Pericardium fibroblast (primary cell): ENCODE measurements around the gene PAGR1. TPM values are rescaled to one million over a fixed set of nuclear protein-coding genes. Genes with fewer than 3 reads are reported as not detected.

Experiments used
- total RNA-seq: library from RNA; depleted of rRNA; stranded (reverse); fragments of >200 nt; gene quantifications from 2 replicates; pipeline ENCODE4 v1.2.3, GENCODE V29; 2015

The PAGR1 gene
- total RNA-seq, result 19.0 and 28.3 TPM in 2 replicates

GRCh38 chr16:29815793-29816693 lies at the start of gene PAGR1:
TSS of gene PAGR1 (plus strand) at chr16:29816152. CDS start at chr16:29816526, 374 bp downstream.

GRCh38 chr16:29777576-29778350 lies 38.2 kb upstream of the PAGR1 start, which contains the start of gene ZG16:
TSS of gene ZG16 (plus strand) at chr16:29778256. CDS start at chr16:29779267, 1,011 bp downstream.

GRCh38 chr16:29790183-29790948 lies 25.6 kb upstream of the PAGR1 start, which contains the start of gene KIF22:
TSS of gene KIF22 (plus strand) at chr16:29790751. CDS start at chr16:29790760, 9 bp downstream.

GRCh38 chr16:29806099-29806579 lies 9.8 kb upstream of the PAGR1 start, which contains the start of gene MAZ:
TSS of gene MAZ (plus strand) at chr16:29806529. CDS start at chr16:29806702, 173 bp downstream.

GRCh38 chr16:29811896-29812665 lies 3.9 kb upstream of the PAGR1 start, which contains the start of gene PRRT2:
TSS of gene PRRT2 (plus strand) at chr16:29812193. CDS start at chr16:29813055, 862 bp downstream.

DNA sequence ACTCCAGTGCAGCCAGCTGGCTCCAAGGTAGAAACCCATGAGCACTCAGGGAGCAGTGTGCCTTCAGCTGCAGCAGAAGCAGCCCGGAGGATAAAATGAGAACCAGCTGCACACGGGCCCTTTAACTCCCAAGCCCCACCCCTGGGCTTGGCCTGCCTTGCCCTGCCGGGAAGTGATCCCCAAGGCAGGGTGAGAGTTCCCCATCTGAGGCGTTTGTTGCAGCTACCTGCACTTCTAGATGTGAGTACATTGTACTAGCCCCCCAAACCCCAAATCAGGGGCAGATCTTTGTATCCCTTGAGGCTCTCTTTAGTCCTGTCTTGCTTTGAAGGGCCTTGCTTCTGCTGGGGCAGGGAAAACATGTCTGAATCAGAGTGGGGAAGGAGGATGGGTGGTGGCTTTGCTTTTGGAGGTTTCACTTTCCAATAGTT lies 4.3 kb downstream of the PAGR1 start, which contains the start of gene MVP:
Gene MVP (plus strand): TSS at position 192 of the 431 bp plus-strand sequence. CDS start 10,088 bp downstream, outside the sequence.

GRCh38 chr16:29862884-29863668 lies 47.1 kb downstream of the PAGR1 start, which contains the start of gene CDIPT:
TSS of gene CDIPT (minus strand) at chr16:29863226. CDS start at chr16:29862857, 369 bp downstream.

Other genes starting within 250 kb of the PAGR1 start
- gene SPN, start 152.9 kb upstream of the PAGR1 start, total RNA-seq, result not detected in 2 replicates
- 76.7 and 105 TPM in 2 replicates for gene QPRT, start 137.0 kb upstream of the PAGR1 start, total RNA-seq
- not detected in 2 replicates for gene C16orf54, start 70.2 kb upstream of the PAGR1 start, total RNA-seq
- not detected in 2 replicates for gene ZG16, start 37.9 kb upstream of the PAGR1 start, total RNA-seq
- gene KIF22, start 25.4 kb upstream of the PAGR1 start, total RNA-seq, result 13.1 and 22.6 TPM in 2 replicates
- 173 and 200 TPM in 2 replicates for gene MAZ, start 9.6 kb upstream of the PAGR1 start, total RNA-seq
- 0.82 and 2.5 TPM in 2 replicates for gene PRRT2, start 4.0 kb upstream of the PAGR1 start, total RNA-seq
- 179 and 195 TPM in 2 replicates for gene MVP, start 4.3 kb downstream of the PAGR1 start, total RNA-seq
- gene CDIPT, start 47.1 kb downstream of the PAGR1 start, total RNA-seq, result 107 and 108 TPM in 2 replicates
- 26.8 and 30.0 TPM in 2 replicates for gene SEZ6L2, start 83.4 kb downstream of the PAGR1 start, total RNA-seq
- gene ASPHD1, start 84.3 kb downstream of the PAGR1 start, total RNA-seq, result 11.7 and 20.4 TPM in 2 replicates
- 6.2 and 10.0 TPM in 2 replicates for gene KCTD13, start 110.1 kb downstream of the PAGR1 start, total RNA-seq
- 92.3 and 112 TPM in 2 replicates for gene TMEM219, start 145.9 kb downstream of the PAGR1 start, total RNA-seq
- 31.2 and 44.5 TPM in 2 replicates for gene TAOK2, start 157.7 kb downstream of the PAGR1 start, total RNA-seq
- gene HIRIP3, start 179.5 kb downstream of the PAGR1 start, total RNA-seq, result 7.6 and 8.3 TPM in 2 replicates
- 28.7 and 33.6 TPM in 2 replicates for gene INO80E, start 180.1 kb downstream of the PAGR1 start, total RNA-seq
- 0.60 TPM in 1 of 2 replicates, not detected in the other for gene DOC2A, start 194.9 kb downstream of the PAGR1 start, total RNA-seq
- not detected in 2 replicates for gene C16orf92, start 207.0 kb downstream of the PAGR1 start, total RNA-seq
- gene TLCD3B, start 215.1 kb downstream of the PAGR1 start, total RNA-seq, result not detected in 2 replicates
- 1,291 and 1,757 TPM in 2 replicates for gene ALDOA, start 249.6 kb downstream of the PAGR1 start, total RNA-seq